Measurements from ENCODE around the gene OR1M1.
"Not testable (repeated sequence)": the region's sequence is repeated elsewhere in the genome, so short reads cannot be mapped to it uniquely, and the experiment has no call there.

The OR1M1 gene, protein sequence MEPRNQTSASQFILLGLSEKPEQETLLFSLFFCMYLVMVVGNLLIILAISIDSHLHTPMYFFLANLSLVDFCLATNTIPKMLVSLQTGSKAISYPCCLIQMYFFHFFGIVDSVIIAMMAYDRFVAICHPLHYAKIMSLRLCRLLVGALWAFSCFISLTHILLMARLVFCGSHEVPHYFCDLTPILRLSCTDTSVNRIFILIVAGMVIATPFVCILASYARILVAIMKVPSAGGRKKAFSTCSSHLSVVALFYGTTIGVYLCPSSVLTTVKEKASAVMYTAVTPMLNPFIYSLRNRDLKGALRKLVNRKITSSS

DNA sequence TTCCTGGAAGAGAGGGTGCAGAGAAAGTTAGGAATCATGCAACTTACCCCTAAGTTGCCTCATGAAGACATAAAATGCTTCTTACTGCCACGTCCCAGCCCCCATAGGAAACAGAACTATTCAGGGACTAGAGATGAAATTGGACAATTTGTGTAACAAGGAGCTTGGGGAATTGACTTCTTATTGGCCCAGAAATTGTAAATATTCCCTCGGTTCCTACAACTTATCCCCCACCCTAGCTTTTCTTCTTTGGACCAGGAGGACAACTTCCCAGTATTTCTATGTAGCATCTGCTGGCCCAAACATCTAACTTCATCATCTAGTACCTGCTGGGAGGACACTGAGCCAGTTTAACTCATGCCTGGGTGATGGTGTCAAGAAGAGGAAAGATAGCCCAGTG, at the start of gene OR1M1:
TSS of gene OR1M1 (plus strand) at position 301 of the 400 bp plus-strand sequence. CDS start 6,184 bp downstream, outside the sequence.
- DNase-seq, result no peak

DNA sequence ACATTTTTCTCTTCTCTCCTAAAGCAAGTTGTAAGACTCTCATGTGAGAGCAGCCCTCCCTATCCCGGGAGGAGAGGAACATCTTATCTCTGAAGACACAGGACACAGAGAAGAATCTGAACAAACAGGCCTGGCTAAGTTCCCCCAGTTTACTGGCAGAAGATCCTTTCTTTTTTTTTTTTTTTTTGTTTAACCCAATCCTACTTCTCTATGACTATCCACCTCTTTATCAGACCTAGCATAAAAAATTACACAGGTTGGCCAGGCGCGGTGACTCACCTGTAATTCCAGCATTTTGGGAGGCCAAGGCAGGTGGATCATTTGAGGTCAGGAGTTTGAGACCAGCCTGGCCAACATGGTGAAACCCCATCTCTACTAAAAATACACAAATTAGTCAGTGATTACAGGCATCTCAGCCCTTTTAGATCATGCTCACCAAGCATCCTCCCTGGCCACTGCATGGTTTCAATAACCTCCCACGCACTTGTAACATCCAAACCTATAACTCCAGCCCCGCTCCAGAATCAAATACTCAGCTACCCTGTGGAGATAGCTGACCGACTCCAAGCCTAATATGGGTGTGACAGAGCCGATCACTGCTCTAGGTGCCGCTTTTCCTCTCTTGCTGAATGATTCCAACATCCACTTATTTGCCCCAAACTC, 49.3 kb upstream of the OR1M1 start:
- no peak for DNase-seq

DNA sequence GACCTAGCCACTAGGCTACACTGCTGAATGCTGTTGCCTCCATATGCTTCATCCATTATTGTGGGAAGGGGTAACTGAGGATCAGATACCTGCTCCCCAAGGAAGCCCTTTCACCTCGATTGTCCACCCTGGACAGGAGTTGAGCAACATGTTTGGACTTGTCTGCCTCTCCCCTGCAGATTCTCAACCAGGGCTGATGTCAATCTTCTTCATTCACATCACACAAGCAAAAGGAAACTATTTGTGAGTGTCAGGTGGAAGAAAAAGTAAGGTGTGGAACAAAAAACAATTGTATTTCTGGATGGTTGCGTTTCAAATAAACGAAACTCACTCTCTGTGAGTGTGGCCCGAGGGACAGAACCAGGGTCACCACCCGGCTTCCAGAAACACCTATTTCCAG, 47.1 kb upstream of the OR1M1 start:
- no peak for DNase-seq

DNA sequence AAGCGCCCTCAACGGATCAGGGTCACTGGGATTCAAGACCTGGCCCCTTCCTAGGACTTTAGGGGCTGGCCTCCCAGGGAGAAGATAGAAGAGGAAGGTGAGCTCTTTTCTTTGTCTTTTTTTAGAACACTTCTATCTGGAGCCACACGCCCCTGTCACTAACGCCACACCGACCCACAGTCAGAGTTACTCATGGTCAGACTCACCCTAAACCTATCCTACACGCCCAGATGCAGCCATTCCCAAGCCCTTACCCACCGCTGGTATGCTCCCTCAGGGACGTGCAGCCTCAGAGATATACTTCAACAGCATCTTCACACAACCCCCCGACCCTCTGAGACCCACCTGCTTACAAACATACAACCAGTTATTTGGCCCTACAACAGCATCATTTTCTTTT, 46.7 kb upstream of the OR1M1 start:
- DNase-seq, result no peak

DNA sequence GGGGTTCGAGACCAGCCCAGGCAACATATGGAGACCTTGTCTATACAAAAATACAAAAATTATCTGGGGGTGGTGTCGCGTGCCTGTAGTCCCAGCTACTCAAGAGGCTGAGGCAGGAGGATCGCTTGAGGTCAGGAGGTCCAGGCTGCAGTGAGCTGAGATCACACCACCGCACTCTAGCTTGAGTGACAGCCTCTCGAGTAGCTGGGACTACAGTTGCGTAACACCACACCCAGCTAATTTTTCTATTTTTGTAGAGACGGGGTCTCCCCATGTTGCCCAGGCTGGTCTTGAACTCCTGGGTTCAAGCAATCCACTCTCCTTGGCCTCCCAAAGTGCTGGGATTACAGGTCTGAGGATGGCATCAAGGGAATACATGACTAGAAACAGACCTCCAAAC, 45.8 kb upstream of the OR1M1 start:
- no peak for DNase-seq

DNA sequence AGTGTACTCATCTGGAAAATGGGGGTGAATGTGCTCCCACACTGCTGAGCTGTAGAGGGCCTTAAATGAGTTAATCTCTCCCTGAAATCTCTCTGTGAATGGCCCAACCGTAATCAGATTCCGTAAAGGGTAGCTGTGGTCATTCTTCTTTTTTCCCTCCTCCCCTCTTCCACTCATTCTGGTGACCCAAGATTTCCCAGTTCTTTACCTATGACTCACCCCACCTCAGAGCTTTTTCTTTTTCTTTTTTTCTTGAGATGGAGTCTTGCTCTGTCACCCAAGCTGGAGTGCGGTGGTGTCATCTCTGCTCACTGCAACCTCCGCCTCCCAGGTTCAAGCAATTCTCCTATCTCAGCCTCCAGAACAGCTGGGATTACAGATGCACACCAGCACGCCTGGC, 43.3 kb upstream of the OR1M1 start:
- no peak for DNase-seq

DNA sequence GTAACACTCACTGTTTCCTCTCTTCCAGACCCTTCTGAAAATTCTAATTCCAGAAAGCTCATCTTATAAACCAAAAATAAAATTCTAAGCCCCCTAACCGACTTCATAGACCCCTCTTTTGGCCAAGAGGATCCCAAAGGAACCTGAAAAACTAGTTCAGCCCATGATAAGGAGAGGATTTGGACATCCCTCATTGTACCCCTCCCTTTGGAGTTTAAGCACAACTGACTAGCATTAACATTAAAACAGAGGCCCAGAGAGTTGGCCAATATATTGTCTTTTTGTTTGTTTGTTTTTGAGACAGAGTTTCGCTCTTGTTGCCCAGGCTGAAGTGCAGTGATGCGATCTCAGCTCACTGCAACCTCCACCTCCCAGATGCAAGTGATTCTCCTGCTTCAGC, 42.4 kb upstream of the OR1M1 start:
- no peak for DNase-seq

DNA sequence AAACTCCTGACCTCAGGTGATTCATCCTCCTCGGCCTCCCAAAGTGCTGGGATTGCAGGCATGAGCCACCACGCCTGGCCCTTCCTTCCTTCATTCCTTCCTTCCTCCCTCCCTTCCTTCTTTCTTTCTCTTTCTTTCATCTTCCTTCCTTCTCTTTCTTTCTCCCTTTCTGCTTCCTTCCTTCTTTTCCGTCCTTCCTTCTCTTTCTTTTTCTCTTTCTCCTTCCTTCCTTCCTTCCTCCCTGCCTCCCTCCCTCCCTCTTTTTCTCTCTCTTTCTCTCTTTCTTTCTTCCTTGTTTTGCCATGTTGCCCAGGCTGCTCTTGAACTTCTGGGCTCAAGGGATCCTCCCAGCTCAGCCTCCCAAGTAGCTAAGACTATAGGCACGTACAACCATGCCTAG, 40.2 kb upstream of the OR1M1 start:
- no peak for DNase-seq

DNA sequence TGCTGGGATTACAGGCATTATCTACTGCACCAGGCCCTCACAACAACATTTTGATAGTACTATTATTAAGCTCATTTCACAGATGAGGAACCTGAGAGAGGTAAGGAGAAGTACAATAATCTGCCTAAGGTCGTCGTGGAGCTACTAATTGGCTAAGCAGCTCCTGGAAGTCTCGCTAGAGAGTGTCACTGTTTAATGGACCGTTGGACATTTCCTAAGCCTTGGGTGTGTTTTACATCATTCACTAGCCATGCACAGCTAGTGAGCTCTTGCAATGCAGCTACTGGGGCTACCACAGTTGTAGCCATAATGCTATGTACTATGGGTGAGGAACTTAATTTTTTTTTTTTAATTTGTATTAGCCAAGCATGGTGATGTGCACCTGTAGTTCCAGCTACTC, 34.0 kb upstream of the OR1M1 start:
- no peak for DNase-seq

DNA sequence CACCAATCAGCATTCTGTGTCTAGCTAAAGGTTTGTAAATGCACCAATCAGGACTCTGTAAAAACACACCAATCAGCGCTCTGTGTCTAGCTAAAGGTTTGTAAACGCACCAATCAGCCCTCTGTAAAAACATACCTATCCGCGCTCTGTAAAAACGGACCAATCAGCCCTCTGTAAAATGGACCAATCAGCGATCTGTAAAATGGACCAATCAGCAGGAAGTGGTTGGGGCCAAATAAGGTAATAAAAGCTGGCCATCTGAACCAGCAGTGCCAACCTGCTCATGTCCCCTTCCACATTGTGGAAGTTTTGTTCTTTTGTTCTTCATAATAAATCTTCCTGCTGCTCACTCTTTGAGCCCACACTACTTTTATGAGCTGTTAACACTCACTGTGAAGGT, 33.2 kb upstream of the OR1M1 start:
- DNase-seq, result not testable (repeated sequence)

DNA sequence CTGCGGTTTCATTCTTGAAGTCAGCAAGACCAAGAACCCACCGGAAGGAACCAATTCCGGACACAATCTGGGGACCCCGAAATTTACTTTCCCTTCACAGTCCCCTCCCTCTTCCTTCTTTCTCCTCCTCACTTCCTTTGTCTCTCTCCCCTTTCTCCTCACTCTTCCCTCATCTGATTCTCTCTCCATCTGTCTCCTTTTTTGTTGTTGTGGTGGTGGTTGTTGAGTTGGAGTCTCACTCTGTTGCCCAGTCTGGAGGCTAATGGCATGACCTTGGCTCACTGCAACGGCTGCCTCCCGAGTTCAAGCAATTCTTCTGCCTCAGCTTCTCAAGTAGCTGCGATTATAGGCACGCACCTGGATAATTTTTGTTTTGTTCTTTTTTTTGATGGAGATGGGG, 32.7 kb upstream of the OR1M1 start:
- no peak for DNase-seq

DNA sequence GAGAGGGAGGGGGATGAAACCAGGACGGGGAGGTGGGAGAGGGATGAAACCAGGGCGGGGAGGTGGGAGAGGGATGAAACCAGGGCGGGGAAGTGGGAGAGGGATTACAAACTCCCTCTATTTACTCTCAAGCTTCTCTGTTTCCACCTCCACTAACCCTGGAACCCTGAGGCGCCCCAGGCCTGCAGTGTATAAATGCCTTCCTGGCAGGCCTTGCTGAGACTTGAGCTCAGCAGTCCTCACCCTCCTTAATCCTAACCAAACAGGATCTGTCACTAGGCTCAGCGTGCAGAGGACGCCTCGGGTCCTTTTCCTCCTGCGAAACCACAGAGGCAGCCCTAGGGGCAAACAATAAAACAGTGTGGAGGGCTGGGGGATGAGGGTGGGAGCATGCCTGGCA, 32.1 kb upstream of the OR1M1 start:
- no peak for DNase-seq

DNA sequence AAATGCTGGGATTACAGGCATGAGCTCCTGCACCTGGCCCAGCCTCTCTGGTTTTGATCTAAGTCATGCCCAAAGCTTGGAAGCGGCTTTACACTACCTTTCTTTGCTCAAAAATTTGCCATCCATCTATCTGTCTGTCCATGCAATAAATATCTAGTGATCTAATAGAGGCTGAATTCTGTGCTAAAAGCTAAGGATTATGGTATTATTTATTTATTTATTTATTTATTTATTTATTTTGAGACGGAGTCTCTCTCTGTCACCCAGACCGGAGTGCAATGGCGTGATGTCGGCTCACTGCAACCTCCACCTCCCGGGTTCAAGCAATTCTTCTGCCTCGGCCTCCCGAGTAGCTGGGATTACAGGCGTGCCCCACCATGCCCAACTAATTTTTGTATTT, 30.7 kb upstream of the OR1M1 start:
- DNase-seq, result not testable (repeated sequence)

DNA sequence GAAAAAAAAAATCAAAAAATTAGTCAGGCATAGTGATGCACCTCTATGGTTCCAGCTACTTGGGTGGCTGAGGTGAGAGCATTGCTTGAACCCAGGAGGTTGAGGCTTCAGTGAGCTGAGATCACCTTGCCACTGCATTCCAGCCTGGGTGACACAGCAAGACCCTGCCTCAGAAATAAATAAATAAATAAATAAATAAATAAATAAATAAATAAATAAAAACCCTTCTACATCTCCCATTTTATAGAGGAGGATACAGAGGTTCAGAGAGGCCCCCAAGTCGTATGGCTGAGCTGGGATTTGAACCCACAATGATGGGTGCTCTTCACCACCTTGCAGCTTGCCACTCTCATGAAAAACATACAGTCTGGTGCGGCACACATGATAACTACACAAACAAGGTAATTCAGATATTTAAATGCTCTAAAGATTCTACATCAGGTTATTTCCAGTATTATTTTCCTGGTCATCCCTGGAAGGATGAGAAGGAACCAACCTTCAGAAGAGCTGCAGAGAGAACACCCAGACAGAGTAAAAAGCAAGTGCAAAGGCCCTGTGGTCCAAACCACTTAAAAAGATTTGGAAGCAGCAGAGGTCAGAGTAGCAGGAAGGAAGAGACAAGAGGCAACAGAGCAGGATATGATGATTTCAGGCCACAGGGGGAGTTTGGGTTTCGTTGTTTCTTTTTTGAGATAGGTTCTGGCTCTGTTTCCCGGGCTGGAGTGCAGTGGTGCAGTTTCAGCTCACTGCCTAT, 29.2 kb upstream of the OR1M1 start:
- DNase-seq, result no peak

DNA sequence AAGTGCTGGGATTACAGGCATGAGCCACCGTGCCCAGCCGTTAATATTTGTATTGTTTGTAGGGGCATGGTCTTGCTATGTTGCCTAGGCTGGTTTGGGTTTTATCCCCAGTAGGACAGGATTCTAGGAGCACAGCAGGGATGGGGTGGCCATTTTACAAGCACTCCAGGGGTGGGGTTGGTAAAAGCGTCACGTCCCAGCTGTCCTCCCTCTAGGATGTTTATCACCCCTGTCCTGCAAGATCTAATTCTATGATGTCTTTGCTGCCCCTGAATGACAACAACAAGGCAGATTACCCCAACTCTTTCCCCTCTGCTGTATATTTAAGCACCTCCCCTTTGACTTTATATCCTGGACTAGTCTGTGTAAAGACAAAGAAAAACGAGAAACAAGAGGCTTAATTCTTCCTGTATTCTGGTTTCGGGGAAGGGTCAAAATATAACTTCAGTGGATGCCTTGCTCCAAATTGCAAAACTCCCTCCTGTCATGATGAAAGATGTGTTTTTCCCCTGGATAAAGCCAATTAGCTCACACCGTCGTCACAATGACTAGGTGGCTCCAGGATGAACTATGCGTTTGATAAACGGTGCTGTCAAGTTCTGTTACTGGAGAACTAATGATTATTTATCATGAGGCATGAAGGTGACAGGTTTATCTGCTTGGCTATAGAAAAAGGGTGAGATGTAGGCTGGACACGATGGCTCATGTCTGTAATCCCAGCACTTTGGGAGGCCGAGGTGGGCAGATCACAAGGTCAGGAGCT, 27.8 kb upstream of the OR1M1 start:
- no peak for DNase-seq

DNA sequence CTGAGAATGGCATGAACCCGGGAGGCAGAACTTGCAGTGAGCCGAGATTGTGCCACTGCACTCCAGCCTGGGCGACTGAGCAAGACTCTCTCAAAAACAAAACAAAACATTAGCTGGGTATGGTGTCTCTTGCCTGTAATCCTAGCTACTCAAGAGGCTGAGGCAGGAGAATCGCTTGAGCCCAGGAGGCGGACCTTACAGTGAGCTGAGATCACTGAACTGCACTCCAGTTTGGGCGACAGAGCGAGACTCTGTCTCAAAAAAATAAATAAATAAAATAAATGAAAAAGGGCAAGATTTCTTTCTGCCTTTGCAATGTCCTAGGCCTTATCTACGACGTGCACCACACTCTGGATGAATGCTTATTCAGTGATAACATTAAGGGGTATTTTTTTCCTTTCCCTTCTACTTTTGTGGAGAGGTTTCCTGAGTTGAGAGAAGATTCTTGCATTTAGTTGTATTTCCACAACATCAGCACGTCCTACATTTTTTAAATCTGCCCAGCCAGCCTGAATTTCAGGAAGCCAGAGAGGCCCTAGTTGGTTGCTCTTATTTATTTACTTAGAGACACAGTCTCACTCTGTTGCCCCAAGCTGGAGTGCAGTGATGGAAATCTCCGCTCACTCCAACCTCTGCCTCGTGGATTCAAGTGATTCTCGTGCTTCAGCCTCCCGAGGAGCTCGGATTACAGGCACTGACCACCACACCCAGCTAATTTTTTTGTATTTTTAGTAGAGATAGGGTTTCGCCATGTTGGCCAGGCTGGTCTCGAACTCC, 26.1 kb upstream of the OR1M1 start:
- DNase-seq, result no peak

DNA sequence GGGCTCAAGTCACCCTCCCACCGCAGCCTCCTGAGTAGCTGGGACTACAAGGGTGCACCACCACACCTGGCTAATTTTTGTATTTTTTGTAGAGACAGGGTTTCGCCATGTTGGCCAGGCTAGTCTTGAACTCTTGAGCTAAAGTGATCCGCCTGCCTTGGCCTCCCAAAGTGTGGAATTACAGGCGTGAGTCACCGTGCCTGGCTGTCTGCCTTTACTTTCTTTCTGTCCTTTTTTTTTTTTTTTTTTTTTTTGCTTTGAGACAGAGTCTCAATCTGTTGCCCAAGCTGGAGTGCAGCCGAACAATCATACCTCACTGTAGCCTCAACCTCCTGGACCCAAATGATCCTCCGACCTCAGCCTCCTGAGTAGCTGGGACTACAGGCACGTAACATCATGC, 25.0 kb upstream of the OR1M1 start:
- no peak for DNase-seq

DNA sequence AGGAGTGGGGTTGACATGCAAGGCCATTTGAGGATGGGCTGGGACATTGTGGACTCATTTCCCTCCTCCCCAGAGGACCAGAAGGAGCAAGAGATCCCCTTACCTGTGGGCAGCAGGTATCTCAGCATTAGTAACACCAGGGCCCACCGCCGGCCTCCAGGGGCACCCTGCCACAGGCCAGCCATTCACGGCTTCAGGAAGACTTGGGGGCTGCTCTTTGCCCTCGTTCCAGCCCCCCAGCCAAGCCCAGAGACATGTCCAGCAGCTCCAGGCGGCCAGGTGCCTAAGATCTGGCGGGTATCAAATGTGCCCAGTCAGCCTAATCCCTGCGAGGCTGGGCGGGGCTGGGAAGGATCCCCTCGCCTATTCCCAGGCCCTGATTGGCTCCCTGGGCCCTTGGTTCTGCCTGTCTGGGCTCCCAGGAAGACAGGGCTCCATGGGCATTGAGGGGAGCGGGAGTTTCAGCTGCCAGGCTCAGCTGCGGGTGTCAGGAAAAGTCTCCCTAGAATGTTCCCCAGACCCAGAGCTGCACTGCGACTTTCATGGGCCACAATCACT, 21.3 kb upstream of the OR1M1 start:
- no peak for DNase-seq

DNA sequence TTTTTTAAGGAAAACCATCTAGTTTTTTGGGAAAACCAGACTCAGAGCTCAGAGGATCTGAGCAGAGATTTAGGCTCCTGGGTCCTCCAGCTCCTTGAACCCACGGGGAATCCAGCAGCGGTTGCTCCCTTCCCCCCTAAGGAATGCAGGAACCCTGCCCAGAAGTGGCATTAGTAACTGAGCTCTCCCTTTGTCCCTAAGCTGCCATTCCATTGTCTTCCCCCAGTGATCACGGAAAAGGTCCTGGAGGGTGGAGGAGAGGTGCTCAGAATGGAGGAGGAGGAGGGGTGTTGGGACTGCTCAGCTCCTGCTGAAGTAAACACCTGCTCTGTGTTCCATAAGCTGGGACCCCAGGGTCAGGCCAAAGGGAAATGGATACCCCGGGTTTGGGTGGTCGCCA, 16.8 kb upstream of the OR1M1 start:
- DNase-seq, result no peak

DNA sequence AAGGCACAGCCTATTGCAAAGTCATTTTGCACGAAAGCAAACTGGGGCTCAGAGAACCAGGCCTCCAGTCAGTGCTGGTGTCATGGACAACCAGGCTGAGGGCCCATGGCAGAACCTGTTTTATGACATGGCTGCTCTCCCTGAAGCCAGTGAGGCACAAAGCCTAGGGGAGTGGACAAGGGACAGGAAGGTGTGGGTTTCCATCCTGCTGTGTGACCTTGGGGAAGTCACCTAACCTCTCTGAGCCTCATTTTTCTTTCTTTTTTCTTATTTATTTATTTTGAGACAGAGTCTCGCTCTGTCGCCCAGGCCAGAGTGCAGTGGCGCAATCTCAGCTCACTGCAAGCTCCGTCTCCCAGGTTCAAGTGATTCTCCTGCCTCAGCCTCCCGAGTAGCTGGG, 15.1 kb upstream of the OR1M1 start:
- not testable (repeated sequence) for DNase-seq

DNA sequence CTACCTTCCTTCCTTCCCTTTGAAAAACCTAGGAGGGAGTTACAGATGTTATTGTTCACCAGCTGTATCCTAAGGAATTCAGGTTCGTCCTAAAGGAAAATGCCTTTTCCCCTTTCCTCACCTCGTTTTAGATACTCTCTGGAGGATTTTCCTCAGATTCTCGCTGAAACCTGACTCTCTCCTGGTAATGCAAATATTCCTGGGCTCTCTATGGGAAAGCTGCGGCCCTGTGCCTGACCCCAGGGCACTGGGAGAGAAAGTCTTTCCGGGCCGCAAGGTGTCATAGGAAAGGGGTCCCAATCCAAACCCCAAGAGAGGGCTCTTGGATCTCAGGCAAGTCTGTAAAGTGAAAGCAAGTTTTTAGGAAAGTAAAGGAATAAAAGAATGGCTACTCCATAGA, 13.1 kb upstream of the OR1M1 start:
- no peak for DNase-seq

Data from stimulated activated CD4-positive, alpha-beta T cell treated with anti-CD3 and anti-CD28 coated beads, Interleukin-15, amount 100 ng/mL, for 24 hours (primary cell).